Endothelial cell of umbilical vein (primary cell): ENCODE data around the gene CERS3. TPM values are rescaled to one million over a fixed set of nuclear protein-coding genes. Genes with fewer than 3 reads are reported as not detected.

Experiments used
- BruUV-seq: library from RNA; stranded (reverse); fragments of 400-500 nt; replicated peaks from 2 replicates; lab custom pipeline; 2021; lab: Mats Ljungman, UMichigan
- CTCF ChIA-PET: fragments of 300-600, 350-600 bp; sonication (Branson Sonifier 250); formaldehyde crosslinking; loops from one replicate; lab custom pipeline; 2021; ENCODE audit warnings: antibody characterized with exemption, inconsistent platforms; lab: Charles Lee
- POLR2A ChIA-PET: fragments of 300-600, 350-600 bp; sonication (Branson Sonifier 250); formaldehyde crosslinking; loops from one replicate; lab custom pipeline; 2021; ENCODE audit warnings: antibody characterized with exemption, inconsistent platforms; lab: Charles Lee
- DNase-seq: peaks from one replicate; pipeline ENCODE4 v3.0.0-alpha.2; 2011; ENCODE audit warnings: low read depth, low spot score
- FAIRE-seq: peaks from 2 replicates; lab custom pipeline; 2011; peaks lifted over from hg19 to GRCh38; lab: Jason Lieb, UNC
- H2AFZ ChIP-seq: 2 replicates; pipeline ENCODE4 v1.6.0; 2012; ENCODE audit warnings: low read depth, low read length, control low read depth, inconsistent platforms
- H3K27ac ChIP-seq: 2 replicates; pipeline ENCODE4 v1.5.1; 2011; ENCODE audit warnings: low read depth, mild to moderate bottlenecking, control low read depth, low read length, moderate library complexity; ENCODE audit not compliant: insufficient read depth
- H3K27me3 ChIP-seq, 2 experiments: 2 replicates each; pipeline versions ENCODE4 v1.6.0 to v1.6.1; 2011; ENCODE audit warnings: low read length in 2 of 2, mixed read lengths in 1 of 2; ENCODE audit not compliant: control insufficient read depth in 2 of 2, insufficient read depth in 2 of 2
- H3K36me3 ChIP-seq, 2 experiments: 2 replicates in 1 of 2; 3 replicates in 1 of 2; pipeline ENCODE4 v1.5.1; 2011; ENCODE audit warnings: low read length in 2 of 2, mild to moderate bottlenecking in 1 of 2, moderate library complexity in 1 of 2; ENCODE audit not compliant: control insufficient read depth in 2 of 2, insufficient read depth in 2 of 2; ENCODE audit errors: extremely low read depth in 1 of 2
- H3K4me1 ChIP-seq: 3 replicates; pipeline ENCODE4 v1.5.1; 2011; ENCODE audit warnings: mild to moderate bottlenecking, low read length; ENCODE audit not compliant: control insufficient read depth, insufficient read depth; ENCODE audit errors: extremely low read depth
- H3K4me2 ChIP-seq: 2 replicates; pipeline ENCODE4 v1.6.1; 2011; ENCODE audit warnings: low read length, control low read depth, mixed read lengths; ENCODE audit not compliant: insufficient read depth
- H3K4me3 ChIP-seq, 3 experiments: fragments of 200-600 bp in 1 of 3; sonication (generic), shearing (Covaris generic) in 1 of 3; replicated peaks in 1 of 3; 2 replicates each; pipeline ENCODE4 v1.5.1; 2011 to 2016; ENCODE audit warnings: control low read depth in 3 of 3, low read length in 3 of 3, mild to moderate bottlenecking in 2 of 3, inconsistent platforms in 1 of 3, low read depth in 1 of 3, moderate library complexity in 1 of 3; ENCODE audit not compliant: insufficient read depth in 1 of 3
- H3K79me2 ChIP-seq: 2 replicates; pipeline ENCODE4 v1.6.0; 2012; ENCODE audit warnings: low read length, inconsistent platforms; ENCODE audit not compliant: control insufficient read depth, insufficient read depth
- H3K9ac ChIP-seq: replicated peaks from 2 replicates; pipeline ENCODE3; 2011; ENCODE audit warnings: low read length, control low read depth; ENCODE audit not compliant: insufficient read depth; ENCODE audit errors: extremely low read depth
- H3K9me1 ChIP-seq: replicated peaks from 3 replicates; pipeline ENCODE4 v1.6.0; 2011; ENCODE audit warnings: mild to moderate bottlenecking, low read length; ENCODE audit not compliant: control insufficient read depth, insufficient read depth; ENCODE audit errors: extremely low read depth
- H3K9me3 ChIP-seq: replicated peaks from 2 replicates; pipeline ENCODE4 v1.5.1; 2012; ENCODE audit warnings: low read length, inconsistent platforms; ENCODE audit not compliant: control insufficient read depth, insufficient read depth
- H4K20me1 ChIP-seq: replicated peaks from 2 replicates; pipeline ENCODE3; 2011; ENCODE audit warnings: mild to moderate bottlenecking, low read length; ENCODE audit not compliant: control insufficient read depth, insufficient read depth; ENCODE audit errors: extremely low read depth
- EZH2 ChIP-seq: IDR thresholded peaks from 2 replicates; pipeline ENCODE4 v1.6.1; 2012; ENCODE audit warnings: borderline replicate concordance, low read depth, mild to moderate bottlenecking, moderate library complexity, low read length, inconsistent platforms; ENCODE audit not compliant: severe bottlenecking
- FOS ChIP-seq: IDR thresholded peaks from 2 replicates; pipeline ENCODE4 v1.6.1; 2011; ENCODE audit warnings: mild to moderate bottlenecking, low read length, moderate library complexity, borderline replicate concordance; ENCODE audit not compliant: insufficient read depth
- GATA2 ChIP-seq: IDR thresholded peaks from 2 replicates; pipeline ENCODE4 v1.7.0; 2011; ENCODE audit warnings: low read depth, mild to moderate bottlenecking, moderate library complexity, mixed read lengths, low read length; ENCODE audit not compliant: insufficient read length, insufficient read depth
- JUN ChIP-seq: IDR thresholded peaks from 2 replicates; pipeline ENCODE4 v1.6.1; 2011; ENCODE audit warnings: borderline replicate concordance, low read depth; ENCODE audit not compliant: insufficient read length, insufficient read depth
- MYC ChIP-seq: IDR thresholded peaks from one replicate; pipeline ENCODE4 v1.6.1; 2011; ENCODE audit warnings: mild to moderate bottlenecking, low read depth, low read length
- POLR2A ChIP-seq: IDR thresholded peaks from 2 replicates; pipeline ENCODE4 v1.6.1; 2012; ENCODE audit warnings: low read depth, mild to moderate bottlenecking, control low read depth, low read length
- POLR2AphosphoS5 ChIP-seq: IDR thresholded peaks from 2 replicates; pipeline ENCODE4 v1.6.1; 2012; ENCODE audit warnings: low read depth, mild to moderate bottlenecking, control low read depth, low read length, moderate library complexity; ENCODE audit not compliant: insufficient read depth
- dilution Hi-C: fragments of 300-500 bp; cut with MboI; formaldehyde crosslinking; loops from one replicate; pipeline ENCODE4 v1.15.0; 2019; ENCODE audit warnings: low sequenced_read_pairs; ENCODE audit not compliant: extremely low pct_ligation_motif_present
- intact Hi-C: fragments of 100-400 bp; cut with micrococcal nuclease; formaldehyde crosslinking; loops from one replicate; pipeline ENCODE4 v1.10.0; 2022
- polyA plus RNA-seq, 4 experiments: library from polyadenylated mRNA; depleted of rRNA in 3 of 4; stranded (reverse) in 3 of 4; unstranded in 1 of 4; fragments of >200 nt; gene quantifications; 2 replicates each; pipeline versions ENCODE4 v1.2.1 to v1.2.3, GENCODE V29; 2011 to 2012; ENCODE audit warnings: missing spikeins in 1 of 4
- total RNA-seq: library from RNA; stranded (reverse); gene quantifications from 2 replicates; pipeline ENCODE4 v1.2.3, GENCODE V29; 2021
- TF ChIP-seq, protein P1 (sequence below): IDR thresholded peaks from 2 replicates; pipeline ENCODE4 v1.6.1; 2011; ENCODE audit not compliant: insufficient read depth, insufficient read length
- TF ChIP-seq, protein P2 (sequence below), 2 donors: IDR thresholded peaks; 1 replicate in 1 of 2; 2 replicates in 1 of 2; pipeline ENCODE4 v1.5.1; 2011; ENCODE audit warnings: low read length in 2 of 2, mild to moderate bottlenecking in 2 of 2, moderate library complexity in 2 of 2, control low read depth in 1 of 2, inconsistent platforms in 1 of 2, low read depth in 1 of 2; ENCODE audit not compliant: insufficient read depth in 1 of 2; ENCODE audit errors: extremely low read depth in 1 of 2

Gene CERS3
- total and polyA plus RNA-seq, 2 donors (not counting 3 experiments of a cell fraction or from before 2014, with no cell fraction given): not detected

DNA sequence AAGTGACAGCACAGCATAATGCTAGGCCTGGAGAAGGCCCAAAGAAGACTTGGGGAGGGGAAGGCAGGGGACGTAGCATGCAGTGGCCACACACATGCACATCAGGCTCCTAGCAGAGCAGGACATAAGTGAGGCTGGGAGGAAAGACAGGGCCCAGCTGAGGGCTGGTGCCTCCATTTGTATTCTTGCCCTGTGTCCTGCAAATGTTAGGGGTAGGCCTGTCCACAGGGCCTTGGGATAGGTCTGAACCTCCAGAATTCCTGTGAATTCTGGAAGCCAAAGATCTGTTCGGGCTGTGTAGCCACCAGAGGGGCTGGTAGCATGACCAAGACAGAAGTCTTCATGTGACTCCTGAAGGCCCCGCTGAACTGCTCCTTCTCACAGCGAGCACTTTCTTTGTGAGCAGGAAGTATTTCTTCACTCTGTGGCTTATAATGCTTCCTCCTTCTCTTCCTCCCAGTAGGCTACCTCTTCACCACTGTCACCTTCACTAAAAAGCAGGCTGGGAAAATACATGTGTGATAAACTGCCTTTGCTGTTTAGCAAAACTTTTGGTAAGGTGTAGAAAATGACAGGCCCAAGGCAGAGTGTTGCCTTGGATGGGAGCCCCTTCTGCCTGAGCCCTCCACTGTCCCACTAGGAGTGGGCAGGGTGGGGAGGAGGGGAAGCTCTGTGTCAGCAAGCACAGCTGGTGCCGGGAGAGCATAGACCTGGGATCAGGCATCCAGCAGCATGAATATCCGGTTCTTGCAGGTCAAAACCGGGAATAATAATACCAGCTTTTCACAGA lies 8.4 kb downstream of the CERS3 start:
- H3K4me1 ChIP-seq: no peaks in the 10 kb centered on the region
- no peak overlapping the region for H3K4me2 ChIP-seq
- no peak for TF ChIP-seq MYC
- no peak for TF ChIP-seq EZH2
- no peak for TF ChIP-seq POLR2AphosphoS5
- TF ChIP-seq, protein P1, sequence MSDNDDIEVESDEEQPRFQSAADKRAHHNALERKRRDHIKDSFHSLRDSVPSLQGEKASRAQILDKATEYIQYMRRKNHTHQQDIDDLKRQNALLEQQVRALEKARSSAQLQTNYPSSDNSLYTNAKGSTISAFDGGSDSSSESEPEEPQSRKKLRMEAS: no peak
- no peak for TF ChIP-seq GATA2
- TF ChIP-seq POLR2A: no peak
- no peak for TF ChIP-seq FOS
- TF ChIP-seq, protein P2, sequence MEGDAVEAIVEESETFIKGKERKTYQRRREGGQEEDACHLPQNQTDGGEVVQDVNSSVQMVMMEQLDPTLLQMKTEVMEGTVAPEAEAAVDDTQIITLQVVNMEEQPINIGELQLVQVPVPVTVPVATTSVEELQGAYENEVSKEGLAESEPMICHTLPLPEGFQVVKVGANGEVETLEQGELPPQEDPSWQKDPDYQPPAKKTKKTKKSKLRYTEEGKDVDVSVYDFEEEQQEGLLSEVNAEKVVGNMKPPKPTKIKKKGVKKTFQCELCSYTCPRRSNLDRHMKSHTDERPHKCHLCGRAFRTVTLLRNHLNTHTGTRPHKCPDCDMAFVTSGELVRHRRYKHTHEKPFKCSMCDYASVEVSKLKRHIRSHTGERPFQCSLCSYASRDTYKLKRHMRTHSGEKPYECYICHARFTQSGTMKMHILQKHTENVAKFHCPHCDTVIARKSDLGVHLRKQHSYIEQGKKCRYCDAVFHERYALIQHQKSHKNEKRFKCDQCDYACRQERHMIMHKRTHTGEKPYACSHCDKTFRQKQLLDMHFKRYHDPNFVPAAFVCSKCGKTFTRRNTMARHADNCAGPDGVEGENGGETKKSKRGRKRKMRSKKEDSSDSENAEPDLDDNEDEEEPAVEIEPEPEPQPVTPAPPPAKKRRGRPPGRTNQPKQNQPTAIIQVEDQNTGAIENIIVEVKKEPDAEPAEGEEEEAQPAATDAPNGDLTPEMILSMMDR (IDR thresholded peaks at IDR 0.05; ENCODE audit: extremely low read depth in 1 of 2, insufficient read depth in 1 of 2, low read depth in 1 of 2, low read length in 2 of 2): no peak
- TF ChIP-seq JUN: no peak
- no peaks in the 10 kb centered on the region for H3K27me3 ChIP-seq
- intact Hi-C loops (no loop called here), dilution Hi-C loops (no loop called here)
- ChIA-PET CTCF (no interaction called here), POLR2A (no interaction called here)
- no peak overlapping the region for H2AFZ ChIP-seq
- H3K79me2 ChIP-seq: no peaks in the 10 kb centered on the region
- no peaks in the 10 kb centered on the region for H3K9me1 ChIP-seq
- H4K20me1 ChIP-seq: no peaks in the 10 kb centered on the region
- FAIRE-seq (no peak), DNase-seq (no peak)
- H3K4me3 ChIP-seq: no peak overlapping the region
- no TSS peak for BruUV-seq
- H3K27ac ChIP-seq: no peak overlapping the region
- H3K9me3 ChIP-seq: no peaks in the 10 kb centered on the region
- H3K9ac ChIP-seq: no peak overlapping the region
- H3K36me3 ChIP-seq: no peaks in the 10 kb centered on the region
